ENCODE data around the gene SERPINF2. TPM values are rescaled to one million over a fixed set of nuclear protein-coding genes. Genes with fewer than 3 reads are reported as not detected.
A peak's percentile ranks its signal among the peaks of the same experiment; 100 is the strongest.

Gene SERPINF2
- total and polyA plus RNA-seq, 2 experiments from 2014 or later, result 0.66 to 1.2 TPM

- peak; percentile 93 for ATAC-seq
- Mint-ChIP-seq H3K27ac (peak overlapping the region; percentile 84; the same call in 1 of the 2 replicates), H3K4me1 (no peaks in the 10 kb centered on the region), H3K9me3 (no peaks in the 10 kb centered on the region; the same call in 2 of the 3 replicates), H3K36me3 (ENCODE audit: low read depth) (peaks cover 69% of the 10 kb centered on the region), H3K4me3 (no peak overlapping the region), H3K27me3 (ENCODE audit: insufficient read depth, low read depth, poor library complexity) (peaks cover 10% of the 10 kb centered on the region)
- no peaks in the 10 kb centered on the region for H3K79me2 ChIP-seq (replicated peaks; ENCODE audit: insufficient read depth)
- H3F3A ChIP-seq (replicated peaks; ENCODE audit: low read depth), result 0 out of 2 replicates have a peak, but pooled peaks cover 3% of the 10 kb centered on the region
- no peak for TF ChIP-seq NANOG (IDR thresholded peaks at IDR 0.05; ENCODE audit: borderline replicate concordance)
- TF ChIP-seq ZNF114 (CRISPR knock-in tag; IDR thresholded peaks at IDR 0.05), result no peak
- TF ChIP-seq ZNF462 (CRISPR knock-in tag; IDR thresholded peaks at IDR 0.05), result no peak
- no peak for TF ChIP-seq EZH2phosphoT487 (IDR thresholded peaks at IDR 0.05; ENCODE audit: unreplicated experiment)
- TF ChIP-seq EZH2 (IDR thresholded peaks at IDR 0.05; ENCODE audit: low read depth, unreplicated experiment), result no peak
- peak; percentile 66 to 69 for TF ChIP-seq CTCF (conservative IDR thresholded peaks at IDR 0.05; ENCODE audit: low read depth in 2 of 2)
- peaks cover 18% of the 10 kb centered on the region for H3K36me3 ChIP-seq (ENCODE audit: insufficient read depth)
- H3K9me2 ChIP-seq (ENCODE audit: insufficient read depth), result no peaks in the 10 kb centered on the region
- no peak overlapping the region for H3K27ac ChIP-seq (ENCODE audit: low read depth)
- no peaks in the 10 kb centered on the region for H3K4me1 ChIP-seq (ENCODE audit: insufficient read depth)
- no peak overlapping the region for H3K4me3 ChIP-seq
- H2AFZ ChIP-seq, result no peak overlapping the region
- H3K27me3 ChIP-seq (ENCODE audit: insufficient read depth), result no peaks in the 10 kb centered on the region
- H3K4me2 ChIP-seq, result no peak overlapping the region
- peak; percentile 55 for DNase-seq (ENCODE audit: low spot score)
- no peaks in the 10 kb centered on the region; the same call in none of the 2 replicates for H4K20me1 ChIP-seq (replicated peaks; ENCODE audit: insufficient read depth)
These were observed 41.4 kb downstream of the SERPINF2 start for GRCh38 chr17:1783834-1784611.

Measured in GM23338 (cell line).